AG20443 (cell line): ENCODE results near the gene GNAO1.
"Not testable (repeated sequence)": the region's sequence is repeated elsewhere in the genome, so short reads cannot be mapped to it uniquely, and the experiment has no call there.

ENCODE experiments used
- DNase-seq: peaks from one replicate; pipeline ENCODE4 v3.0.0; 2012; ENCODE audit warnings: low spot score, mixed read lengths

The GNAO1 gene

DNA sequence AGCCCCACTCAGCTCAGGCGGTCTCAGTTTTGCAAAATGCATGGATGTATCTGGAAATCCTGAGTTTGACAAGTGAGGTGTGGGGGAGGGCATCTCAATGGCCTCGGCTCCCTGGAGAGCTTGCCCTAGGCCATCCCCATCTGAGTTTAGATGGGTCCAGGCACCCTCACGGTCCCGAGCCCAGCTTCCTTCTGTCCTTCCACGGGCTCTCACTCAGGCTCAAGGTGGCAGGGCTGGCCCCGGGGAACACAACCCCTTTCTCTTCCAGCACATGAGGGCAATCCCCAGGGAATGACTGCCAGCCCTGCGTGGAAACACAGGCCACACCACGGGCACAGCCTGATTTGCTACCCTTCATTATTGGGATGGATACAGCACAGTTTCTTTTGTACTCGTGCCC, 175.7 kb downstream of the GNAO1 start:
- DNase-seq: no peak

GRCh38 chr16:56367764-56368163, 176.5 kb downstream of the GNAO1 start:
- no peak for DNase-seq

- DNase-seq: no peak
These were observed 177.3 kb downstream of the GNAO1 start for GRCh38 chr16:56368545-56368944.

DNA sequence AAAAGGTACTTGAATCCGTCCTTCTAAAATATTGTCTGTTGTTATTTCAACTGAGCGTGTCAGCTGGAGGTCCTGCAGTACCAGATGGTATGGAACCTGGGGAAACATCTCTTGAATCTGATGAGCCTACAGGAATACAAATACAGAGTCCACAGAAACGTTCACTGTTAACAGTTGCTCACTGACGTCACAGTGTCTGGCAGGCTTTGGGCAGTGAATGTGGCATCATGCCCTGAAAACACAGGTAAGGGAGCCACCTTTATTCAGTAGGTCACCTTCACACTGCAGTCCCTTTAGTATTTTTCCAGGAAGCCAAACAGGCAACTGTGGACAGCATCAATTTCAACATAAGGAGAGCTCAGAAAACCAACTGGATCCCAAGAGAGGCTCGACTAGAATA, 177.9 kb downstream of the GNAO1 start:
- no peak for DNase-seq

GRCh38 chr16:56370185-56370874, 179.0 kb downstream of the GNAO1 start:
- DNase-seq: no peak

DNA sequence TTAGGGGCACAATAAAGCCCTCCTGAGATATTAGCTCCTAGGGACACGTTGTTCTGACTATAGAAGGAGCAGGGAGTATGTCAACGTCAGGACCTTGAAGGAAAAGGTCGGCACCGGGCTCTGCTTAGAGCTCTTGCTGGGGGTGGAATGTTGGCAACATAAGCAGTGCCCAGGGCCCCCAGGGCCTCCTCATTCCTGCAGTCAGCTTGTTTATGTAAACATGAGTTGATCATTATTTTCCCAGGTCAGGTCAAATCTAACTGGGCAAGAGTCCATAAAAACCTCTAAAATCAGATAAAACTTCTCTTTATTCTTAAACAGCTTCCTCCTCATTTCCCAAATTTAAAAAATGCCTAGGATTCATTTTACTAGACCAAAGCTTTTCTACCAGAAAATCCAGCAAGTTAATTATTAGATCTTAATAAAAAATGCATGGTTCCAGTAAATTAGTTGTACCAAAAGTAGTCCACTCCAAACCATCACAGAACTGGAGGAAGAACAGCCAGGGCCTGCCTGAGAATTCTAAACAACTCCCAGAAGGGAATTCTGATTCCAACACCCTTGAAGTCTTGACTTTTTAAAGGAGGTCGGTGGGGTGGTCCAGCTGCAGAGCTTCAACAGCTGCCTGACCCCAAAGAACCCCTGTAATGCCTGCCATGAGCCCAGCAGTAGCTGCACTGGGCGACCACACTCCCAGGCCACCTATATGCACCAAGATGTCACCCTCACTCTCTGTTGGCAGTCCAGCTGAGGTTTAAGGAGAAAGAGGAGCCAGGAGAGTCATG, 179.8 kb downstream of the GNAO1 start:
- DNase-seq: no peak

- DNase-seq: no peak
These were observed 180.3 kb downstream of the GNAO1 start for GRCh38 chr16:56371660-56371937.

DNA sequence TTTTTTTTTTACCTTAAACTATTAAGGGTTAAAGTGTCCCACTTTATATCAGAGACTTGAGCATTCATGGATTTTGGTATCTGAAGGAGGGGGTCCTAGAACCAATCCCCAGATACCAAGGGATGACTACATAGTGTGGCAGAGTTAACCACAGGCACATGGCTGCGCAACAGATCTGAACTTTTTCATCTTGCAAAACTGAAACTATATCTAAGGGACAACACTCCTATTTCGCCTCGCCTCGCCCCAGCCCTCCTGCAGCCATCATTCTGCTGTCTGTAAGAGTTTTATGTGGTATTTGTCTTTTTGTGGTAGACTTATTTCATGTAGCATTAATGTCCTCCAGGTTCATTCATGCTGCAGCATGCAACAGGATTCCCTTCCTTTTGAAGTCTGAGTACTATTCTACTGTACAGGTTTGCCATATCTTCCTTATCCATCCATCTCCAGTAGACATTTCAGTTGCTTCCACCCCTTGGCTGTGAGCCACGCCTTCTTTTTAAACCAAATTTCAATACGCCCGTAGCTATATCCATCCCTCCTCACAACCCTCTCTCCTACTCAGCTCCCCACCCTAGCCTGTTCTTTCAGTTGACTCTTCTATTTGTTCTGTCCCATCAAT, 180.8 kb downstream of the GNAO1 start:
- DNase-seq: no peak

DNA sequence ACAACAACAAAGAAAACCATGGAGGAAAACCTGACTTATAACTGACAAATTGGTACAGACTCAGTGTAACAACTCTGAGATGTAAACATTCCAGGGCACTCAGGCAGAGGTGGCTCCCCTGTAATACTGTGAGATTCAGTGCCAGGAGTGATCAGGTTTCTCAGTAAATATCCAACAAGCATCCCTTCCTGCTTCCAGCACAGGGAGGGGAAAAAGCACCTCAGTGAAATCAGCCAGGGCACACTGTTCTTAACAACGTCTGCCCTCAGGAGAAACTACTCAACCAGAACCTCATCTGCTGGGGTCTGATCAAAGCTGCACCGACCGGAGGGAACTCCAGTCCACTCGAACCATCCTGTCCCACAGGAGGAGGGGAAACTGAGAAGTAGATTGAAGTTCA, 181.7 kb downstream of the GNAO1 start:
- DNase-seq: no peak

GRCh38 chr16:56375792-56376191, 184.5 kb downstream of the GNAO1 start:
- not testable (repeated sequence) for DNase-seq

GRCh38 chr16:56379044-56379443, 187.8 kb downstream of the GNAO1 start:
- DNase-seq: not testable (repeated sequence)

- DNase-seq: not testable (repeated sequence)
These were observed 189.6 kb downstream of the GNAO1 start for GRCh38 chr16:56380778-56381485.

DNA sequence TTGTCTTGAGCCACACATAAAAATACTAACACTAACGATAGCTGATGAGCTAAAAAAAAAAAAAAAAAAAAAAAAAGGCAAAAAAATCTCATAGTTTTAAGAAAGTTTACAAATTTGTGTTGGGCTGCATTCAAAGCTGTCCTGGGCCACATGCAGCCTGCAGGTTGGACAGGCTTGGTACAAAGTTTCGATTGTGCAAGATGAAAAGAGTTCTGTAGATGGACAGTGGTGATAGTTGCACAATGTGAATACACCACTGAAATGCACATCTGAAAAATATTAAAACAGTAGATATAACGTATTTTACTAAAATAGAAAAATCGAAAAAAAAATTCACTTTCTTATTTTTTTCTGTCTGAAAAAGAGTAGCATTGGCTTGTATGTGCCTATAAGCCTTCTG, 191.2 kb downstream of the GNAO1 start:
- no peak for DNase-seq

GRCh38 chr16:56382901-56383355, 191.6 kb downstream of the GNAO1 start:
- DNase-seq: no peak

GRCh38 chr16:56384074-56384721, 192.9 kb downstream of the GNAO1 start:
- DNase-seq: no peak

DNA sequence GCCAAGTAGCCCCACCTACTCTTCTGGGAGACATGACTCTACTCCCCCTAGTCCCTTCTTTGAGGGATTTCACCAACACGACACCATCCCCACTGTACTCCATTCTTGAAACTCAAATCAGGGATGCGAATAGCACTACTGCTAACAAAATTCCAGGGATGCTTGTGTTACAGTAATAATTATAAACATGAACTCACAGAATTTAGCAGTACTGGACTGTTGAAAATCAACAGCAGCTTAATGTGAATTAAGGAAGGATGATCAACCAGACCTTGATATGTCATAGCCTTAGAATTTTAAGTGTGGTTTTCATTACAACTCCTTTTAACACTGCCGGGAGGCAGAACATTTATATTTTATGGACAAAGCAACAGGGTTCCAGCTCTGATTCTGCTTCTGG, 196.1 kb downstream of the GNAO1 start:
- no peak for DNase-seq

DNA sequence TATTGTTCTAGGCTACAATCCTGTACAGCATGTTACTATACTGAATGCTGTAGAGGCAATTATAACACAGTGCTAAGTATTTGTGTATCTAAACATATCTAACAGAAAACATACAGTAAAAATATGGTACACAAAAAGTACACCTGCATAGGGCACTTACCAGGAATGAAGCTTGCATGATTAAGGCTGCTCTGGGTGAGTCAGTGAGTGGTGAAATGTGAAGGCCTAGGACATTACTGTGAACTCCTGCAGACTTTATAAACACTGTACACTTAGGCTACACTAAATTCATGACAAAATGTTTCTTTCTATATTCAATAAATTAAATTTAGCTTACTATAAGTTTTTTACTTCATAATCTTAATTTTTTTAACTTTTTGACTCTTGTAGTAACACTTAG, 196.9 kb downstream of the GNAO1 start:
- DNase-seq: no peak

GRCh38 chr16:56389554-56389953, 198.3 kb downstream of the GNAO1 start:
- DNase-seq: peak; percentile 88

DNA sequence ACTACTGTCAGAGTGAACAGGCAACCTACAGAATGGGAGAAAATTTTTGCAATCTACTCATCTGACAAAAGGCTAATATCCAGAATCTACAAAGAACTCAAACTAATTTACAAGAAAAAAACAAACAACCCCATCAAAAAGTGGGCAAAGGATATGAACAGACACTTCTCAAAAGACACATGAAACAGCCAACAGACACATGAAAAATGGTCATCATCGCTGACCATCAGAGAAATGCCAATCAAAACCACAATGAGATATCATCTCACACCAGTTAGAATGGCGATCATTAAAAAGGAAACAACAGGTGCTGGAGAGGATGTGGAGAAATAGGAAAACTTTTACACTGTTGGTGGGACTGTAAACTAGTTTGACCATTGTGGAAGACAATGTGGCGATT, 205.4 kb downstream of the GNAO1 start:
- DNase-seq: not testable (repeated sequence)

DNA sequence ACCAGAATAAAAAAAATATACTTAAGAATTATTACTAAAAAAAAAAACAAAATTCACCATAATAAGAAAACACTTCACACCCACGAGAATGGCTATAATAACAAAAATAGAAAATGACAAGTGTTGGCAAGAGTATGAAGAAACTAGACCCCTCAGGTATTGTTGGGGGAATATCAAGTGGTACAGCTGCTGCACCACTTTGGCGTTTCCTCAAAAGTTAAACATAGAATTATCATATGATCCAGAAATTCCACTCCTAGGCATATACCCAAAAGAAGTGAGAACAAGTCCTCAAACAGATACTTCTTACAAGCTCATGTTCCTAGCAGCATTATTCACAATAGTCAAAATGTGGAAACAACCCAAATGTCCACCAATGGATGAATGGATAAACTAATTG, 207.8 kb downstream of the GNAO1 start:
- no peak for DNase-seq

DNA sequence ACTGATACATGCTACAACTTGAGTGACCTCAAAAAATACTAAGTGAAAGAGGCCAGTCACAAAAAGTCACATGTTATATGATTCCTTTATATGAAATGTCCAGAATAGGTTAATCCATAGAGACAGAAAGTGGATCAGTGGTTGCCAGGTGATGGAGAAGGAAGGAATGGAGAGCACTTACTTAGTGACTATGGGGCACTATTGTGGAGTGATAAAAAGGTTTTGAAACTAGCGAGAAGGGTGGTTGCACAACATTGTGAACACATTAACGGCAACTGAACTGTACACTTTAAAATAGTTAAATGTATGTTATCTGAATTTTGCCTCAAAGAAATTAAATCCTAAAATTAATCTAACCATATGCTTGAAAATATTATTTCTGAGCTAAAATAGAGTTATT, 208.2 kb downstream of the GNAO1 start:
- no peak for DNase-seq

DNA sequence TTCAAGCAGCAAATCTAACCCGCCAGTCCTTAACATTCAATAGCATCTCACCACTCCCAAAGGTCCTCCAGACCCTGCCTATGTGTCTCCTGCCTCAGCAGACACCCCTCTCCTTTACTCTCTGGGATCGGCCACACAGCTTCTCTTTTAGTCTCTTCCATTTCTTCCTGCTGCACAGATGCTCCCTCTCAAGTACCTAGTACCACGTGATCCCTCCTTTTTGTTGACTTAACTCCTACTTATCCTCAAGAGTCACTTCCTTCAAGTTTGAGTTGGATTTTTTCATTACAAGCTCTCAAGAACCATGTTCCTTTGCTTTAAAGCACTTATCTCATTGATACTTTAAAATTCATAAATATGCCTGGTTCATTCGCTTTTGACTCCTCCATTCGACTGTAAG, 209.2 kb downstream of the GNAO1 start:
- DNase-seq: no peak
